ENCODE results near the gene XKR8. TPM values are rescaled to one million over a fixed set of nuclear protein-coding genes. Genes with fewer than 3 reads are reported as not detected.

The XKR8 gene
- total and polyA plus RNA-seq, 12 donors, result 2.2 to 6.0 (median 4.4) TPM

GRCh38 chr1:27938488-27938887 lies 21.3 kb upstream of the XKR8 start:
- intact Hi-C loops (cut with DNase I), result no loop called here
- Histone ChIP-seq H3K36me3 (no peaks in the 10 kb centered on the region), H3K4me3 (no peak overlapping the region), H3K27ac (no peak overlapping the region), H3K27me3 (peaks cover 0 to 20% (median 9%) of the 10 kb centered on the region in 7 donors), H3K9me3 (no peaks in the 10 kb centered on the region), H3K4me1 (peaks cover 0 to 20% (median 12%) of the 10 kb centered on the region in 9 donors)
- no peak for DNase-seq
- WGBS, 2 donors, result 95% methylated on average over 4 of the region's 4 CpGs
- ATAC-seq, result no peak
- TF ChIP-seq, protein P1, sequence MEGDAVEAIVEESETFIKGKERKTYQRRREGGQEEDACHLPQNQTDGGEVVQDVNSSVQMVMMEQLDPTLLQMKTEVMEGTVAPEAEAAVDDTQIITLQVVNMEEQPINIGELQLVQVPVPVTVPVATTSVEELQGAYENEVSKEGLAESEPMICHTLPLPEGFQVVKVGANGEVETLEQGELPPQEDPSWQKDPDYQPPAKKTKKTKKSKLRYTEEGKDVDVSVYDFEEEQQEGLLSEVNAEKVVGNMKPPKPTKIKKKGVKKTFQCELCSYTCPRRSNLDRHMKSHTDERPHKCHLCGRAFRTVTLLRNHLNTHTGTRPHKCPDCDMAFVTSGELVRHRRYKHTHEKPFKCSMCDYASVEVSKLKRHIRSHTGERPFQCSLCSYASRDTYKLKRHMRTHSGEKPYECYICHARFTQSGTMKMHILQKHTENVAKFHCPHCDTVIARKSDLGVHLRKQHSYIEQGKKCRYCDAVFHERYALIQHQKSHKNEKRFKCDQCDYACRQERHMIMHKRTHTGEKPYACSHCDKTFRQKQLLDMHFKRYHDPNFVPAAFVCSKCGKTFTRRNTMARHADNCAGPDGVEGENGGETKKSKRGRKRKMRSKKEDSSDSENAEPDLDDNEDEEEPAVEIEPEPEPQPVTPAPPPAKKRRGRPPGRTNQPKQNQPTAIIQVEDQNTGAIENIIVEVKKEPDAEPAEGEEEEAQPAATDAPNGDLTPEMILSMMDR (IDR thresholded peaks at IDR 0.05), result no peak

- peak; percentile 30 to 57 for DNase-seq
- TF ChIP-seq, protein P1 (IDR thresholded peaks at IDR 0.05), result peak in 7 of 9 donors; percentile 32 to 49 (median 44)
- Histone ChIP-seq H3K9me3 (no peaks in the 10 kb centered on the region), H3K27me3 (peaks cover 0 to 12% (median 5%) of the 10 kb centered on the region in 7 donors), H3K36me3 (no peaks in the 10 kb centered on the region), H3K27ac (peak overlapping the region in 1 of 10 donors; percentile 90), H3K4me1 (peaks cover 0 to 20% (median 7%) of the 10 kb centered on the region in 9 donors), H3K4me3 (no peak overlapping the region)
- intact Hi-C loops (cut with DNase I), result loop anchor here in 1 of 10 donors (2.0 kb wide), 1 partner anchor 39 kb away; no protein-coding TSS in a partner anchor
- peak in 5 of 8 donors; percentile 35 to 51 (median 47) for ATAC-seq
- WGBS, 2 donors, result 30 to 47% methylated on average over 6 of the region's 6 CpGs
Measured at GRCh38 chr1:27940297-27940696, 19.5 kb upstream of the XKR8 start.

DNA sequence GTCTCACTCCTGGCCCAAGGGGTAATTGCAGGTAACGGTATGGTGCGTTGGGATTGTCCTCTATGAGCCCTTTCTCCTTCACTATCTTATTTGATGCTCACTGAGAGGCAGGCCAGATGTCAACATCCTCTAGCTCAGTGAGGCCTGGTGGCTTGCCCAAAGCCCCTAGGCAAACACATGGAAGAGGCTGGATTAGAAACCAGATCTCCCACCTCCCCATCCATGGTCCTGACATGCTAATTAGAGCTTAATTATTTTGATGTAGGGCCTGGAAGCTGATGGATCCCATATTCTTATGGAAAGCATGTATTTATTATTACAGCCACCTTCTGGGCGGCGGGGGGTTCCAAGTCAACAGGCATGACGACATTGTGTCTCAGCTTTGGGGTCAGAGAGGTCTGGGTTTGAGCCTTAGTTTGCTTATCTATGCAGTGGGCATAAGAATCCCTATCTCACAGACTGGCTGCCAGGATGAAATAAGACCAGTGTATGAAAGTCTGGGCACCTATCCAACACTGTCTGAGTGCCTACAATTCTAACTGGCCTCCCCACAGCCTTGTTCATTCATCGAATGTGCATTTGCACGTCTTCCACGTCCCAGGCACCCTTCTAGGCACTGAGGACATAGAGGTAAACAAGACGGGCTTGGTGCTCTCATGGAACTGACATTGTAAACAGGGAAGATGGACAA lies 18.8 kb upstream of the XKR8 start:
- no peaks in the 10 kb centered on the region for H3K9me3 ChIP-seq
- H3K27ac ChIP-seq, result peak overlapping the region in 1 of 10 donors; percentile 90
- H3K4me1 ChIP-seq, result peaks cover 0 to 17% (median 7%) of the 10 kb centered on the region in 9 donors
- DNase-seq, result no peak
- WGBS, 2 donors, result 87% methylated on average over 9 of the region's 9 CpGs
- no peaks in the 10 kb centered on the region for H3K36me3 ChIP-seq
- H3K4me3 ChIP-seq, result no peak overlapping the region
- peaks cover 0 to 5% (median 1%) of the 10 kb centered on the region in 7 donors for H3K27me3 ChIP-seq
- intact Hi-C loops (cut with DNase I), result loop anchor here in 1 of 10 donors (2.0 kb wide), 1 partner anchor 38 kb away; no protein-coding TSS in a partner anchor
- no peak for ATAC-seq
- TF ChIP-seq, protein P1 (IDR thresholded peaks at IDR 0.05), result no peak

DNA sequence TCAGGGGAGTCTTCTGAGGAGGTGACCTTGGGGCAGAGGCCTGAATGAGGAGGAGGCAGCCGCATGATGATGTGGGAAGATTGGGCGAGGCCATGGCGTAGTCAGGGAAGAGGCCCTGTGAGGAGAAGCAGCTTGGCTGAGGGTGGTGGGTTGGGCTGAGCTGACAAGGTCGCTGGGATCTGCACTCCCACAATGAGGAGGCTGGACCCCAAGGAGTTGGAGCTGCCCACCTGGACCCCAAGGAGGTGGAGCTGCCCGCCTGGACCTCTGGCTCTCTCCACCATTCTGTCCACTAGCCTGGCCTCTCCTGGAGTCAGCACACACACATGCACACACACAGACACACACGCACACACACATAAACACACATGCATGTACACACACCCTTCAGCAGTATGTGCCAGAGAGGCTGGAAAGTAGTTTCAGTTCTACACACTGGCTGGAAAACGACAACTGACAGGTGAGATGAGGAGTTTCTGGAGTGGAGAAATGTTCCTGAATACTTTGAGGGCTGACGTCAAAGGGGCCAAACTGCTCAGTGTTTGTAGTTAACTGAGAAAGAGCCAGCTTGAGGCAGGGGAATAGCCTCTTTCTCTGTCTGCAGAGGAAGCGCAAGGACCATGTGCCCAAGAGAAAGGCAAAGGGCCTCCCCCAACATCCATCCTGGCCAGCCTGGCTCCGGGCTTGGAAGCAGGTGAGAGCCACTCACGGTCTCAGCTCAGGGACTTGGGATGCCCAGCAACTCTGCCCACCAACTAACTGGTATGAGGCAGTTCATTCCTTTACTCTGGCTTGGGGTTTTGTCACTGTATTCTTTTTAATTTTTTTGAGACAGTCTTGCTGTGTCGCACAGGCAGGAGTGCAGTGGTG lies 17.9 kb upstream of the XKR8 start:
- 82 to 87% methylated on average over 12 of the region's 12 CpGs for WGBS, 2 donors
- intact Hi-C loops (cut with DNase I), result loop anchor here in 2 of 10 donors (2.0 kb wide), 2 partner anchors 37 to 39 kb away; no protein-coding TSS in a partner anchor
- Histone ChIP-seq H3K4me3 (no peak overlapping the region), H3K9me3 (no peaks in the 10 kb centered on the region), H3K27me3 (no peaks in the 10 kb centered on the region), H3K36me3 (no peaks in the 10 kb centered on the region), H3K27ac (peak overlapping the region in 1 of 10 donors; percentile 90), H3K4me1 (peaks cover 0 to 17% (median 7%) of the 10 kb centered on the region in 9 donors)
- TF ChIP-seq, protein P1 (IDR thresholded peaks at IDR 0.05), result no peak
- ATAC-seq, result no peak
- no peak for DNase-seq
